HFF-Myc (cell line): ENCODE measurements around the gene LAMA5.
A peak's percentile ranks its signal among the peaks of the same experiment; 100 is the strongest.

ENCODE experiments used
- DNase-seq: peaks from one replicate; pipeline ENCODE4 v3.0.0-alpha.2; 2011; ENCODE audit warnings: low read depth; ENCODE audit errors: extremely low read depth
- H3K4me3 ChIP-seq: replicated peaks from 2 replicates; pipeline ENCODE4 v1.5.1; 2011; ENCODE audit warnings: low read depth, mild to moderate bottlenecking, control low read depth, low read length
- CTCF ChIP-seq: IDR thresholded peaks from 2 replicates; pipeline ENCODE4 v1.5.1; 2012; ENCODE audit warnings: mild to moderate bottlenecking, low read depth, low read length, control low read depth; ENCODE audit errors: missing control alignments

The LAMA5 gene

GRCh38 chr20:62391165-62392076 lies 24.3 kb upstream of the LAMA5 start:
- DNase-seq: no peak
- TF ChIP-seq CTCF: no peak
- no peak overlapping the region for H3K4me3 ChIP-seq

DNA sequence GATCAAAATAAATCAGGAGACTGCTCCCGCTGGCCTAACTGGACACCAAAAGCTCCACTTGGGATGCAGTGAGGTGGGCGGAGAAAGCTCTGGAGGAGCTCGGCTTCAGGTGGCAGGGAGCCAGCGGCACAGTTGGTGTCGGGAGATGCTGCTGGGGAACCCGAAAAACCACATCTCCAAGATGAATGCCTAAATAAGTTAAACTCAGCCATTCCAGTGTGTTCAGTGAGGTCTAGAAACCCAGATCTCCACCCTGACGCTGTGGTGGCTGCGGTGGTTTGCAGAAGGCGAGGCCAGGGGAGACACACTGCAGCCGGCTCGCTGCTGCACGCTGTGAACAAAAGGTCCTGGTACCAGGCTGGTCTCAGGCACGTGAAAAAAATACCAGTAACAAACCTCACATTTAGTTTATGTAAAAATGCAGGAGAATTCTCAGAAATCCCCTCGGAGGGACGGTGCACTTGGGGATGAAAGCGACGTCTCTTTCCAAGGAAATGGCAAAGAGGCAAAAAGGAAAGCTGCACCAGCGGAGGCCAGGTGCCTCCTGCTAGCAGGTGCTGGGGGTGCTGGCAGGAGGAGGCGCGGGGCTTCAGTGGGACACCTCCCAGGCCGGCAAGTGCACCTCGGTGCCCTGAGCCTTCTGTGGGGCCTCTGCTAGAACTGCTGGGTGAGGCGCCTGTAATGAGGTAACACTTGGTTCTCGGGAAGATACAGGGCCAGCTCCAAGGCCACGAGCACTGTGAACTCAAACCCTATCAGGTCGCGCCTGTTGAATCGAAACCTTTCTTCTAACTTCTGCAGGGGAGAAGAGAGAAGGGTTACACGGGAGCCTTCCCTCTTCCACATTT lies 23.4 kb upstream of the LAMA5 start:
- no peak overlapping the region for H3K4me3 ChIP-seq
- DNase-seq: no peak
- TF ChIP-seq CTCF: no peak

DNA sequence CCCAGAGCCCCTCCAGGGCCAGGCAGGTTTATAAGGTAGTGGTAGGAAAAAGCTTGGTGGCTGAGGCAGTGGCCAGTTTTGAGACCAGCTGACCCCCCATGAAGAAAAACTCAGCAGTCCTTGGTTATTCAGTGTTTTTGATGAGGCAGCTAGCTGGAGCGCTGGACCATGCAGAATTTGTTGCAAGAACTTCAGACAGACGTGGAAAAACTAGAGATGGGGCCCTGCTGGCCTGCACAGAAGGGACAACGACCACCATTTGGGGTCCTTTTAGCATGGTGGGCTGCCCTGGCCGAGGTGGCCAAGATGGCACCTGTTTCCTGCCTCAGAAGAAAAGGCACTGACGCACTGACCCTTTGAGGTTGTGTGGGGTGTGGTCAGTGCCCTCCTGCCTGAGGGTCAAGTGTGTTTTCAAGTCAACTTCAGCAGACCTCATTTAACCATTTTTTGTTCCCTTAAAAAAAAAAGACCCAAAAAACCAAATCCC lies 22.5 kb upstream of the LAMA5 start:
- H3K4me3 ChIP-seq: no peak overlapping the region
- TF ChIP-seq CTCF: no peak
- DNase-seq: no peak

DNA sequence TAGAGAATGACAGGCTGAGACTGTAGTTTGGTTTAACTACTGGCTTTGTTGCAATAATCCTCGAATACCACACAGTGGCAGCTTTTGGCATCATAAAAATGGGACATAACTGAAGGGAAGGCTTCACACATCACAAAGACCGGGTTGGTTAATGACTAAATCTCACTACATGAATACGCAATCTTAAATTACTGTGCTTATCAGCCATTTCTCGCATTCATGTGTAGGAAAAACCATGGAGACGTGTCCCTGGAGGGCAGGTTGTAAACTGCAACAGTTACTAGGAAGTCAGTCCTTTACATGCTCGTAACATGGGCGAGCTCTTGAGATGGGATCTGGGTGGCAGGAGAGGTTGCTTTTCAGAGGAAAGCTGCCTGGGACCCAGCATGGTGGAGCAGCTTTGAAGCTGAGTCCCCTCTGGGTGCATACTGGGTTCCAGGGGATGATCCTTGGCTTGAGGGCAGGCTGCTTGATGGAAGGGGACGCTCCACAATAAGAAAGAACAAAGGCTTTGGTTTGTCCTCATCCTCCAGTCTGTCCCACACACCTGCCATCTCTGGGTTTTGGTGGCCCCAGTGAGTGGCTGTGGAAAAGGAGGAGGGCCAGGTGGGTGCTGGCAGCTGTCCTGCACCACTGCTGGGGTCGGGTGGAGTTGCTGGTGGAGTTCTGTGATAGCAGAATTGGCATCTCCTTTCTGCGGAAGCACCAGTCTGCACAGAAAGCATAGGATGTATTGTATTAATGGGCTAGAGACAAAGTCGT lies 21.9 kb upstream of the LAMA5 start:
- no peak for DNase-seq
- TF ChIP-seq CTCF: no peak
- peak overlapping the region; percentile 95 for H3K4me3 ChIP-seq

GRCh38 chr20:62387933-62388635 lies 21.0 kb upstream of the LAMA5 start:
- H3K4me3 ChIP-seq: peak overlapping the region; percentile 95
- DNase-seq: no peak
- no peak for TF ChIP-seq CTCF

DNA sequence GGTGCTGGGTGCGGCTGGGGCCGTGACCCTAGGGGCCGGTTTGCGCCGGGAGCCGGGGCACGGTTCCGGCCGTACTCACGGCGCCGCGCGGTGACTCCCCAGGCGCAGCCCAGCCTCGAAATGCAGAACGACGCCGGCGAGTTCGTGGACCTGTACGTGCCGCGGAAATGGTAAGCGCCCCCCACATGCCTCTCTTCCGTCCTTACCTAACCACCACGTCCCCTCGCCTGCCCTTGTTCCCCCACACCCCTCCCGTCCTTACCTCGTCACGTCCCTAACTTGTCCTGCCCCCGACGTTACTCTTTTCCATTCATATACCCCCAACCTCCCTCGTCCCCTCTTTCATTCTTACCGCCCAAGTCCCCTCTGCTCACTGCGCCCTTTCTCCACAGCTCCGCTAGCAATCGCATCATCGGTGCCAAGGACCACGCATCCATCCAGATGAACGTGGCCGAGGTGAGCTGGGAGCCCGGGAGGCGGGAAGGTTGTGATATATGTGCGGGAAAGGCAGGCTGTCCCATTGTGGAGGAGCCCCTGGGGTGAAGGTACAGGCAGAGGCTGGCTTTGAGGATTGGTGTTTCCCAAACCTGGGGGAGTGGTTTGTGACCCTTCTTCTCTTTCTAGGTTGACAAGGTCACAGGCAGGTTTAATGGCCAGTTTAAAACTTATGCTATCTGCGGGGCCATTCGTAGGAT lies 20.3 kb upstream of the LAMA5 start:
- TF ChIP-seq CTCF: no peak
- no peak for DNase-seq
- H3K4me3 ChIP-seq: peak overlapping the region; percentile 95
